GM19452 (cell line): ENCODE measurements around the gene ALPK3.

ENCODE experiments used
- ATAC-seq: cut with Tn5 transposase; IDR thresholded peaks from one replicate; pipeline ENCODE4 v1.9.1; 2021; ENCODE audit not compliant: unreplicated experiment

Gene ALPK3

DNA sequence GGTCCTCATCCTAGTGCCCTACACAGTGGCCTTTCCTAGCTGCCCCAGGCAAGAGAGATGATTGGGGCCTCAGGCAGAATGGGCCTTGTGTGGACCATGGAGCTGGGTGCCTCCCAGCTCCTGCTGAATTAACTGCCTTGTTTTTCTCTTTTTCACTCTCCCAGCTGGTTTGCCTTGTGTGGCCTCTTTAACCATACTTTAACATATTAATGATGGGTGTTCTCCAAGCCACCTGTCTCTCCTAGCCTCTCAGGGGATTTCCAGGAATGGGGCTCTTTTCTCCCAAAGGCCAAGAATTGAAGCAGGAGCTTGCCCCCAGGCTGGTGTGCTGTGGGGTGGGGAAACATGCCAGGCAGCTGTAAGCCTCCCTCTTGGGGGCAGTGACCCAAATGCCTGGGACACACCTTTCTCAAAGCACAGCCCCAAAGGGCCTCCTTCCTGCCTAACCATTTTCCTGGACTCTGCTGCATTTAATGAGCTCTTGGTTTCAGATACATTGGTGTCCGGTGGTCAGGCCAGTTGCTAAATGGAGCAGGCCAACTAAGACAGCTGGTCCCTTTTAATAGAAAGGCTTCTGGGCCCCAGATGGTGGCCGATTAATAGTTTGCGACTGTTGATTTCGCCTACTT, 5.6 kb downstream of the ALPK3 start:
- ATAC-seq: no peak

DNA sequence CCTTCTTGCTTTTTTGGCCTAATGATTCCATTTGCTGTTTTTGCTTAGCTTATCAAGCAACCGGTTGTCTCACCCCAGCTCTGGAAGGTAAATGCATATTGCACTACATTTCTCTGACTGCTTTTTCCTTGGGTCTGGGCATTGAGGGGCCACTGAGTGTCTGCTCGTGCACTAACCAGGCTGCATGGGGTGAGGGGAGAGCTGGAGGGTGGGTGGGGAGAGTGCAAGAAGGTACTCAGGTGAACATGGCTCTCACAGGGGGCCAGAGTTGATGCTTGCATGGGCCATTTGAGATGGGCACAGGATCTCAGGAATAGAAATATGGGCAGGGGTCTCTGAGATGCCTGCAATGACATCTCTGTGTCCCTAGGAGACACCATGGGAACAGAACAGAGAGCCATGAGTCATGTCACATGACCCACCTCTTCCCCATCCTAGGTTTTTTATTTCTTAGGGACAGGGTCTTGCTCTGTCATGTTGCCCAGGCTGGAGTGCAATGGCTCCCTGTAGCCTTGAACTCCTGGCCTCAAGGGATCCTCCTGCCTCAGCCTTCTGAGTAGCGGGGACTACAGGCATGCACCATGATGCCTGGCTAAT, 6.2 kb downstream of the ALPK3 start:
- ATAC-seq: no peak

DNA sequence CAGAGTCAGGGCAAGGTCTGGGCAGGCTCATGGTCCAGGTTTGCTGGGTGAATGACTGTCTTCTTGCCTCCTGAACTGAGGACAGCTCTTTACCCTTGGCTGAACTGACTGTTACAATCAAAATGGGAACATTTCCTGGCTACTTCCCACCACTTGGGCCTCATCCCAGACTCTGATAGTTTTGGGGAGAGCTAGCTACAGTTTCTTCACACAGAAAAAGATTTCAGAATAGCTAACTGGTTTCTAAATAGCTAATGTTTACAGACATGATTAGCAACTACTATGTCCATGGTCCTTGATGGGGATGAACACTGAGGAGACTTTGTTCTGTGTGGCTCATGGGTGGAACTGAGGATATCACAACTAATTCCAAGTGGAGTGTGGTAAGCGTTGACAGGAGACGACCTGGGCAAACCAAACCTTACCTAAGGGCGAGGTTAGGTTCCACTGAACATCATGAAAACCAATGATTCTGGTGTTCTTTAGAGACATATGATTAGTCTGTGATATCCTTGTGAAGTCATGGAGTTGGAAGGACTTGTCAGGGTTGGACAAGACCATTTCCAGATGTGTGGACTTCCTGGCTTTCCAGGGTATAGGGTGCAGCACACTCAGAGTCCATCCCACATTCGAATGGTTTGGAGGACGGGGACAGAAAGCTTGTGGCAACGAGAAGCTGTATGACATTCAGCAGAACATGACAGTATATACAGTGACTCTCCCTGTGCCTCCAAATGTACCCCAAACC, 7.3 kb downstream of the ALPK3 start:
- ATAC-seq: no peak

DNA sequence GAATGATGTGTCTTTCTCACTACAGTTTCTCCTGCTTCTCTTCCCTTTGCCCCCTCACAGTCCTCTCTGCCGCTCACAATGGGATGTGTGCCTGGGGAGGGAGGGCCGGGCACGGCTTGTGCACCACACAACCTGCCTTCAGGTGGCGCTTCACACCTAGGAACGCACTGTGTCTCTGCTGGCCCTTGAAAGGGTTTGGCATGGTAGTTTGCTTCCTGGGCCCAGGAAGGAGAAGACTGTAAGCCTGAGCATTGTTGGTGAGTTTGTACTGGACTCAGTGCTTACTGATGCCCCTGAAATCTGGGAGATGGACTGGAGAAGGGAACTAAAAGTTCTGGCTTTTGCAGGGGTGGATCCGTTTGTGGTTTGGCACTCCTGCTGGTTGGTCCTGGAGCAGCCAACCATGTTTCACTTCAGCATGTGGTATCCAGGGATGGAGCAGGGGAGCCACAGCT, 9.2 kb downstream of the ALPK3 start:
- no peak for ATAC-seq

DNA sequence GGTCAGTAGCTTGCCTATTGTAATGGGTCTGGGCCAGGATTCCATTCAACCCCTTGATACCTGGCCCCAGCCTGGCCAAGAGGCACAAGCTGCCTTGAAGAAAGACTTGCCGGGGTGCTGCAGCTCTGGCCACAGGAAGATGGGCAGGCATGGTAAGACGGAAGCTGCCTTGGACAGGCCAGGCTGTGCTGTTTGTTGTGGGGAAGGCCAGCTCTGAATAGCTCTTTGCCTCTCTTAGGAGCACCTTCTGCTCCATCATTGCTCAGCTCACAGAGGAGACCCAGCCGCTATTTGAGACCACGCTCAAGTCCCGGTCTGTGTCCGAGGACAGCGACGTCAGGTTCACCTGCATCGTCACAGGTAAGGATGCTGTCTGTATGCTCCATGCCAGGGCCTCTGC, 10.1 kb downstream of the ALPK3 start:
- ATAC-seq: no peak

DNA sequence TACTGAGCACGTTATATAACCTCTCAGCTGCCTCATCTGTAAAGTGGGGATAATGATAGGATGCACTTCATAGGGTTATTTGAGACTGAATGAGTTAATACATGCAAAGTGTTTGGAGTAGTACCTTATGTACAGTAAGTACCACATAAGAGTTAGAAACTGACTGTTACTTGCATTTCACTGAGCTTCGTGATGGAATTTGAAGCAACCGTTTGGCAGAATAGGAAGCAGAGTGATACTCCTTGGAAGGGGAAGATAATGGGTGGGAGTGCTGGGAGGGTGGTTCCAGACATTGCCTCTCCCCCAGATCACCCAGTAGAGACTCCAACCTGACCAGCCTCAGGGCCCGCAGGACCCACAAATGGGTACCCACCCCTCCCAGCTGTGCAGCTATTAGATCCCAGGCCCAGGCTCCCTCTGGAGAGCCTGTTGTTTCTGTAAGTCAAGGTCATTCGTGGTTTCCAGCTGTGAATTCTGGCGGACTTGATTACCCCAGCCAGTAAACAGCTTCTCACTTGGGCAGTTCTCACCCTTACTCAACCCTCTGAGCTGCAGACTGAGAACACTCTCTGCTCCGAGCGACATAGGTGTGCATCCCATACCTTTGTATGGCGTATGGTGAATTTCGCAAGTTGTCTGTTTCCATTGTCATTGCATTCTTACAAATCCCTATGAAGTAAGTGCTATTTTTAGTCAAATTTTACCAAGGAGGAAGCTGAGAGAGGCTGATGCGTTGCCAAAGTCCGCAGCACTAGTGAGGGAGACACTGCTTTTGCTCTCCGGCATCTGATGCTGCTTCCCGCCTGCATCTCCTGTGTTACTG, 11.1 kb downstream of the ALPK3 start:
- no peak for ATAC-seq

DNA sequence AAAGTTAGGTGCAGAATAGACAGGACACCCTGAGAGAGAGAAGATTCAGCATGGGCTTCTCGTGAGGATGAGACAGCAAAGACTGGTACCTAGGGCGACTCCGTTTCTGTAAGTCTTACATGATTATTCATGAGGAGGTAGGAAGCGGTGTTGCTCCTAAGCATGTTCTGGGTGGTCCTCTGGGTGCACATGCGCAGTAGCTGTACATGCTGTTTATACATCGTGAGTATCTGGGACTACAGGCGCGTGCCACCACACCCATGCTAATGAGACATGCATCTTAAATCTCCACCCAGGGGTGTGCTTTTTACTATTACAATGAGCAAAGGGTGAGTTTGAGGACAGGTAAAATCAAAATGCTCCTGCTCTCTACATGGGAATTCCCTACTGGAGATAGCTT, 12.3 kb downstream of the ALPK3 start:
- no peak for ATAC-seq

DNA sequence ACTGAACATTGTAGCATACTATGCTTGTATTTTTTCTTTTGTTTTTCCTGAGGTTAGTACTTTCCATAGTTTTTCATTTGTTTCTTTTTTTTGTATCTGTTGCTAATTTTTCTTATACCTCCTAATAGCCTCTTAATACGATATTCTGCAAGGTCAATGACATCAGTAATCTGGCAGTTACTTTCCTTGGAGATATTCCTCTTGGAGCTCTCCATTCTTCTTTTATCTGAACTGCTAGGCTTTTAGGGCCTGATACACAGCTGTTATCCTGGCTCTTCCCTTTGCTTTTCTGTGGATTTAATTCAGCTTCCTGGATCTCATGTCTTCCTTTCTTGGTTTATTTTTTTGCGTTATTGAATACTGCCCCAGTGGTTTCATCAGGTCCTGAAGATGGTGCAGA, 12.9 kb downstream of the ALPK3 start:
- no peak for ATAC-seq

DNA sequence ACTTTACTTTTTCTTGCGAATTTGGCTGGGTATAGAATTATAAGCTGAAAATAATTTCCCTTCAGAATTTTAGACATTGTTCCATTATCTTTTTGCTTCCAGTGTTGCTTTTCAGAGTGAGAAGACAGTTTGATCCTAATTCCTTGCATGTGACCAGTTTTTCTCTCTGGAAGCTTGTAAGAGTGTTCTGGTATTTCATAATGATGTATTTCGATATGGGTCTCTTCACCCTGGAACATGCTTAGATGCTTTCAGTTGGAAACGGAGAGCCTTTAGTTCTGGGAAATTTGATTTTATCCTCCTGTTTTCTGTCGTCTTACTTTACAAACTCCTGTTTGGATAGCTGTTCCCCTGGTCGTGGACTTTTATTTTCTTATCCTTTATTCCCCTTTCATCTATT, 13.9 kb downstream of the ALPK3 start:
- ATAC-seq: no peak

DNA sequence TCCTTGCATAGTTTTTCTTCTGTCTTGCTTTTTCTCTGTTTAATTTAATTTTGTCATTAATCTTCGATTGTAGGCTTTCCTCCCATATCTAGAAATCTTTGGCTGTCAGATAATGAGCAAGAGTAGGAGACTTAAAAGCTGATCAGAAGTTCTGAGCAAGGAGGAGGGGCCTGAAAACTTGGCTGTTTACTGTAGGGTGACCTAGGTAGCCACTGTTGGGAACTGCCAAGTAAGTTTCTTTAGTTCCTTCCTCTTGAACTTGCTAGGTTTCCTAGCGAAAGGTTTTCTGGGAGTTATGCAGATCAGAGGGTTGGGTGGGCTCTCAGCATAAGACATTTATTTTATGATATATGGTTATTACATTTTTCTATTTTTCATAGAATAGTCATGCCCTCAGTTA, 14.5 kb downstream of the ALPK3 start:
- no peak for ATAC-seq

DNA sequence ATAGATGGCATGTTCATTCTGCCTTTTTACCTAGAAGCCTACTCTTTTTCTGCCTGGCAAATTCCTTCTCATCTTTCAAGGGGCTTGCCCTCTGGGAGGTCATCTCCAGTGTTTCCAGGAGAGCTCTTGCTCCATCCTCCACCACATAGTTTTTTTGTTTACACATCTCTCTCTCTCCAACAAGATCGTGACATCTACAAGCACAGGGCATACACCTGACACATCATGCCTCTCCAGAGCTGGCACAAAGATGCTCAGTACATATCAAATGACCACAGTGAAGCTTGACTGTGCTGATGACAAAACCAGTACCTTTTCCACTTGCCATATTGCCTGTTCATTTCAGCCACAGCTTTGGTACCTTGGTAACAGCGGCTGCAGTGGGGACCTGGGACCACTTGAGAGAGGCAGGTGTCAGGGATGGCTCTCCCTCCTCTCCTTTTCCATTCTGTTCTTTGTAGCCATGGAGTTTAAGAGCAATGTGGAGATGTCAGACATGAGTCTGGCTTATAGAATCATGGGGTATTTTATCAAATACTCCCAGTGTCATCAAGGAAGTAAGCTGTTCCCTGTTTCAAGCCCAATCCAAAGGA, 15.4 kb downstream of the ALPK3 start:
- no peak for ATAC-seq

DNA sequence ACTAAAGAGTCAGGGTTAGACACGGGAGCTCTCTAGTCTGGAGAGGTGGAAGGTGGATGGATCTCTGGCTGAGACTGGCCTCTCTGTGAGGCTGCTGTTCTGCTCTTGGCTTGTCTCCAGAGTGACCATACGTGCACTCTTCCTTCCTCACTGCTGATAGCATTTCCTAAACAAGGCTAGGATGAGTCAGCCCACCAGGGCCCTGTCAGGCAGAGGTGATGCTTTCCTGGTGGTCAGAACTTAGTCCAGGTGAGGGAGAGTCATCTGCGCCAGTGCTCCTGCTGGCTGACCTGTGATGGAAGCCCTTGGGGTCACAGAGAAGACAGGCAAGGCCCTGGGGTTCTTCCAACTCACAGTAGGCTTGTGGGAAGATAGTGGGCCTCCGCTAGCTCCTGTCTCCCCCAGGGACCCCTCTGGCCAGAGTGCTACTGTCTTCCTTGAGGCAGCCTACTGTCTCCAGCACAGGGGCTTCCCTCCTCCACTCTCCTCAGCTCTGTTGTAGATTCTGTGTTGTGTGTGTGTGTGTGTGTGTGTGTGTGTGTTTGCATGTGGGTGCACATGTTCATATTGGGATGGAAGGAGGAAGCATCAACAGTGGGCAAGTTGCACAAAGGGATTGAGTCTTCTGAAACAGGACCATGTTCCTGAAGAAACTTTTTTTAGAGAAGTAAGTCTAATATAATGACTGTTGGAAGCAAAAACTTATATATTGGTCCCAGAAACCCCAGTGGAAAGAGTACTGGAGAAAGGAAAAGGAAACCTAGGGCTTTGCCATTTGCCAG, 16.5 kb downstream of the ALPK3 start:
- no peak for ATAC-seq

DNA sequence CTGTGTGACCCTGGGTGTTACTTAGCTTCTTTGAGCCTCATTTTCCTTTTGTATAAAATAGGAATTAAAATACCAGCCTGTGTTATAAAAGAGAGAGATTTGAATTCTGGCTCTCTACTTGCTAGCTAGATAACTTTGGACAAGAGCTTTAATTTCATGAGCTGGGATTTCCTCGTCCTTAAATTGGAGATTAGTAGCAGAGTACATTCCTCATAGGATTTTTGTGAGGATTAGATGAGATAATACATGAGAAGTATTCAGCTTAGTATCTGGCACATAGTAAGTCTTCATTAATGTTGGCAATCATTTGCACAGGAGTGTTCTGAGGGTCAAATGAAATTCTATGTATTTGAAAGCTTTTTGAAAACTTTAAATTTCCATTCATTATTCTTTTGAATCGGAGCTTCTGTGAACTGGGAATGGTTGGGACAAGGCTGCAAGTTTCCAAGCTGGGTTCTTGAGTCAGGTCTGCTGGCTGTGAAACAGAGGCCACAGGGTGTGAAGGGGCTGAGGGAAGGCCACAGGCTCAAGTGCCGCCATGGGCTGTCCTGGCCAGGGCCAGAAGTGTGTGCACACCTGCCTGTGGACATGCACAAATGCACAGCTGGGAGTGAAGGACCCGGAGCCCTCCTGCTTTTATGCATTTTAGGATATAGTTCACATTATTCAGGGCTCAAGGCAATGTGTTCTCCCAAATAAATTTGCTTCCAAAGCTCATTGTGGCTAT, 17.2 kb downstream of the ALPK3 start:
- no peak for ATAC-seq

DNA sequence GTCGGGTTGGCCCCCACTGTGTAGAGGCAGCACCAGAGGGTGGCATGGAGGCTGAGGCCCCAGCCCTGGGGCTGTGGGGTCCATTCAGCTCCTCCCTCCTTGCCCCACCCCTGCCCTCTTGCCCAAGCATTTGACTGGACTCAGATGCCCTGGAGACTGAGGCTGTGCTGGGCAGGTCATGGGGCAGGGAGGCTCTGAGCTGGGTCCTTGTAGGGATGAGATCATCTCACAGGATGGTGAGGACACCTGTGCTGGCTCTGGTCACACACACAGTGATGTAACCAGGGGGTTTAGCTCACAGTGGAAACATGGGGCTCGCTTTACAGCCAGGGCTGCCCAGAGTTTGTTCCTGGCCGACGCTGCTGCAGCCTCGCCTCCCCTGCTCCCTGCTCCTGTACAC, 17.8 kb downstream of the ALPK3 start:
- no peak for ATAC-seq

DNA sequence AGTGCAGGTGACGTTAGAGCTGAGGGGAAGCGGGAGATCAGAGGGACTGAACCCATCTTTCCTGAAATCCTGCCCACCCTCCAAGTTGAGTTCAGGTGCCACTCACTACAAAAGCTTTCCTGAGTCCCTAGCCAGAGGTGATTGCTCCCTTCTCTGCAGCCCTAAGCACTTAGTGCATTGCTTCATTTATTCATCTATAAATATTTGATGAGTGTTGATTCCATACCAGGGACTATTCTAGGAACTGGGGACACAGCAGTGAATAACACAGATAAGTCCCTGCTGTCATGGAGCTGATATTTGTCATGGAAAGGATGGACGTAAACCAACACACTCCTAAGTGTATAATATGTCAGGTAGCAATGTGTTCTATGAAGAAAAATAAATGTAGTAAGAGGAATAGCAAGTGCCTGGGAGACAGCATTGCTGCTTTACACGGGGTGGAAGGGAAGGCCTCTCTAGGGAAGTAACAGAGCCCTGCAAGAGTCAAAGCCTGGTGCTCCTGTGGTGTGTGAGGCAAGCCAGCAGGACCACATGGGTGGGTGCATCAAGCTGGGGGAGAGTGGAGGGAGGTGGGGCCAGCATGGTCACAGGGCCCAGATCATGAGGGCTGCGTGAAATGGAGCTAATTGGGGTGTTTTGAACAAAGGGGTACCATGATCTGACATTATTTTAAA, 18.6 kb downstream of the ALPK3 start:
- ATAC-seq: no peak

DNA sequence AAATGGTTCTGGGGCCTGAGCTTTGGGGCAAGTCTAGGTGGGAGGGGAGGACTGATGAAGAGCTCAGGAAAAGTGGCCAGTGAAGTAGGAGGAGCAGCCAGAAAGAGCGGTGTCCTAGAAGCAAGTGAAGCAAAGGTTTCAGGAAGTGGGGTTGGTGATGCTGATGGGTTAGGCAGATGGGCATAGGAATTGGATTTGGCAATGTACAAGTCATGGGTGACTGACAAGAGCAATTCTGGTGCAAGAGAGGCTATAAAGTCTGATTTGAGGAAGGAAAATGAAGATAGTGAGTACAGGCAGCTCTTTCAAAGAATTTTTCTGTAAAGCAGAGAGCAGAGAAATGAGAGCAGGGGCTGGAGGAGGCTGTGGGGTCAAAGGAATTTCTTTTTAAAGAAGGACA, 19.7 kb downstream of the ALPK3 start:
- no peak for ATAC-seq

DNA sequence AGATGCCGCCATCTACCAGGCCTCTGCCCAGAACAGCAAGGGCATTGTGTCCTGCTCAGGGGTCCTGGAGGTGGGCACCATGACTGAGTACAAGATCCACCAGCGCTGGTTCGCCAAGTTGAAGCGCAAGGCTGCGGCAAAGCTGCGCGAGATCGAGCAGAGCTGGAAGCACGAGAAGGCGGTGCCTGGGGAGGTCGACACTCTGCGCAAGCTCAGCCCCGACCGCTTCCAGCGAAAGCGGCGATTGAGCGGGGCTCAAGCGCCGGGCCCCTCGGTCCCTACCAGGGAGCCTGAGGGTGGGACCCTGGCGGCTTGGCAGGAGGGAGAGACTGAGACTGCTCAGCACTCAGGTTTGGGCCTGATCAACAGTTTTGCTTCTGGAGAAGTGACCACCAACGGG, 22.6 kb downstream of the ALPK3 start:
- no peak for ATAC-seq

DNA sequence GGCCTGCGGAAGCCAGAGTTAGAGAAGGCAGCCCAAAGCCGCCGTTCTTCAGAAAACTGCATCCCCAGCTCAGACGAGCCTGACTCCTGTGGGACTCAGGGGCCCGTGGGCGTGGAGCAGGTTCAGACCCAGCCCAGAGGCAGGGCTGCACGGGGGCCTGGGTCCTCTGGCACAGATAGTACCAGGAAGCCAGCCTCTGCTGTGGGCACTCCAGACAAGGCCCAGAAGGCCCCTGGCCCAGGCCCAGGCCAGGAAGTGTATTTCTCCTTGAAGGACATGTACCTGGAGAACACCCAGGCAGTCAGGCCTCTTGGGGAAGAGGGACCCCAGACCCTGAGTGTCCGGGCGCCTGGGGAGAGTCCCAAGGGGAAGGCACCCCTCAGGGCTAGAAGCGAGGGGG, 23.1 kb downstream of the ALPK3 start:
- ATAC-seq: no peak

DNA sequence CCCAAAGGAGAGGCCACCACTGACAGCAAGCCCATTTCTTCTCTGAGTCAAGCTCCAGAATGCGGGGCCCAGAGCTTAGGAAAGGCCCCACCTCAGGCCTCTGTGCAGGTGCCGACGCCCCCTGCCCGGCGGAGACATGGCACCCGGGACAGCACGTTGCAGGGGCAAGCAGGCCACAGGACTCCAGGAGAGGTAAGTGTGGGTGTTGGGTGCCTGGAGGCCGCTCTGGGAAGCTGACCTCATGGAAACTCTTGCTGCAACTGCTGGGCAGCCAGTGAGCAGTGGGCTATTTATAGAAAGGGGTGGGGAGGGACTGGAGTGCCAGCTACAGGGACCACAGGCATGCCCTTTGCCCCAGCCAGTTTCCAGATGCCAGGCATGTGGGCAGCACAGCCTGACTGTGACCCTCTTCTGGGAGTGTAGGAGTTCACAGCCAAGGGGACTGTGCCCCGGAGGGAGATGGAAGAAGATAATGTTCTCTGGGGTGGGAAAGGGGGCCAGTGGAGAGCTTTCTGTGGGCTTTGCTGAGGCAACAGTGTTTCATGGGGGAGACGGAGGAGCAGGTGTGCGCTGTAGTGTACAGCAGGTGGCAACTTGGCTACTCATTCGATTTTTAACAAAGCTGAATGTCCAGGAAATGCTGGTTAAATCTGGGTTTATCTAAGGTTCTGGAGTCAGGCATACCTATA, 23.7 kb downstream of the ALPK3 start:
- ATAC-seq: no peak
